NCI-H510A (cell line): ENCODE data around the gene RBBP8NL.
A peak's percentile ranks its signal among the peaks of the same experiment; 100 is the strongest.

Experiments
- DNase-seq: peaks from one replicate; lab custom pipeline; 2025; lab: John Stamatoyannopoulos, UW

The RBBP8NL gene

DNA sequence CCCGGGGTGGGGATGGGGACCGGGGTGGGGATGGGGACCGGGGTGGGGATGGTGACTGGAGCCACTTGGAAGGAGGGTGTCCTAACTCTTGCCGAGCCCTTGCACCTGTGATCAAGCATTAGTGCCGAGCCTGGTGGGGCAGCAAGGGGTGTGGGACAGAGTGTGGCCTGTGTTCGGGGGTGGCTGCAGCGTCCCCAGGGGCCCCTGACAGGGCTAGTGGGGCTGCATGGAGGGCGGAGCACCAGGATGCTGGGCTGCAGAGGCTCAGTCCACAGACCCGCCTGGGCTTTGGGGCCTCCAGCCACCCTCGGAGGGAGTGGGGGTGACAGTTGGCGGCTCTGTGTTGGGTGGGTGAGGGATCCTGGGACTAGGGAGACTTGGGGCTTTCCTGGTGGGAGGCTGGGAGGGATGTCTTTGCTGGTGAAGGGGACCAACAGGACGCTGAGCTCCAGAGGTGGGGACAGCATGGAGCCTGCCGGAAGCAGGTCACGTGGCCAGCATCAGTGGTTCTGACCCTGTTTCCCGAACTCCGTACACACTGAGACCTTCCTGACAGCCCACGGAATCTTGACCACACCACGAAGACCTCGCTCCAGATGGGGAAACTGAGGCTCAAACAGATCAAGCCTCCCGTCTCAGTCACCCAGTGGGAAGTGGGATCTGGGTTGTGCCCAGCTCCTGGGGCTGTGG, 4.6 kb downstream of the RBBP8NL start:
- no peak for DNase-seq

DNA sequence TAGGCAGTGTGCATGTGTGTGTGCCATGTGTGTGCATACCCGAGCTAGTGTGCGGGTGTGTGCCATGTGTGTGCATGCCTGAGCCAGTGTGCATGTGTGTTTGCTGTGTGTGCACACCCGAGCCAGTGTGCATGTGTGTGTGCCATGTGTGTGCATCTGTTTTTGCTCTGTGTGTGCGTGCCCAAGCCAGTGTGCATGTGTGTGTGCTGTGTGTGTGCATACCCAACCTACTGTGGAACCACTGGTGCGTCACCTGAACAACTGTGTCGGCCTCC, 5.7 kb downstream of the RBBP8NL start:
- DNase-seq = no peak

DNA sequence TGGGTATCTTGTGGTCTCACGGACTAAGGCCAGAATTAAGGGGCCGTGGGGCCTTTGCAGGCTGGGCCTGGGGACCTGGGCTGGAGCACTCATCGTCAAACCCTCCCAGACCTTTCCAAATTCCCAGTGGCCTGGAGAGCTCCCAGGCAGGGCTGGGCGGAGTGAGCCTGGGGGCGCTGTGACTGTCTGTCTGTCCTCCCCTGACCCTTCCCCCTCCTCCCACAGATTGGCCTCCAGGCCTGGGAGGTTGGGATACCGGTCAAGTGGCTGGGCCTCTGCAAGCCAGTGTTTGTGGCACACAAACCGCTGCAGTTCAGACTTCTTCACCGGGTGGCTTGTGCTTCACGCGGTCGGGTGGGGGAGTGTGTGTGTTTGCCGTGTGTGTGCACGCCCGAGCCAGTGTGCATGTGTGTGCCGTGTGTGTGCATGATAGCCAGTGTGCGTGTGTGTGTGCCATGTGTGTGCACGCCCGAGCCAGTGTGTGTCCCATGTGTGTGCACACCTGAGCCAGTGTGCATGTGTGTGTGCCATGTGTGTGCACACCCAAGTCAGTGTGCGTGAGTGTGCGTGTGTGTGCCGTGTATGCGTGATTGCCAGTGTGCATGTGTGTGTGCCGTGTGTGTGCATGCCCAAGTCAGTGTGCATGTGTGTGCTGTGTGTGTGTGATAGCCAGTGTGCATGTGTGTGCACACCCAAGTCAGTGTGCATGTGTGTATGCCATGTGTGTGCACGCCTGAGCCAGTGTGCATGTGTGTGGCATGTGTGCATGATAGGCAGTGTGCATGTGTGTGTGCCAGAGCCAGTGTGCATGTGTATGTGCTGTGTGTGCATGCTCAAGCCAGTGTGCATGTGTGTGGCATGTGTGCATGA, 6.3 kb downstream of the RBBP8NL start:
- no peak for DNase-seq

DNA sequence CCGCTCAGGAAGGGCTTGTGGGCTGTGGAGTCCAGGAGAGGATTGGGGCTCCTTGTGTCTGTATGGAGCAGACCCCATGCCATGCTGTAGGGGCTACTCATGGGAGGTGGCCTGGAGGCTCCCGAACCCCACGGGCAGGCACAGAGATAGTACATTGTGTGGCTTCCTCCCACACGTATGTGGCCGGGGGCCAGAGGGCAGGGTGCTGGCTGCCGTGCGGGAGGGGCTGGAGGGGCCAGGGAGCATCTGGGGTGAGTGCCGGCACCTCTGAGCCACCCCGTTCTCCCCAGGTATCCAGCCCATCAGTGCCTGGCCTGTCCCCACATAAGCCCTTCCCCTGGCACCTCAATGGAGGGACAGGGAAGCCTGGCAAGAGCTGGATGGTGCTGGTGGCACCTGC, 7.6 kb downstream of the RBBP8NL start:
- DNase-seq = no peak

DNA sequence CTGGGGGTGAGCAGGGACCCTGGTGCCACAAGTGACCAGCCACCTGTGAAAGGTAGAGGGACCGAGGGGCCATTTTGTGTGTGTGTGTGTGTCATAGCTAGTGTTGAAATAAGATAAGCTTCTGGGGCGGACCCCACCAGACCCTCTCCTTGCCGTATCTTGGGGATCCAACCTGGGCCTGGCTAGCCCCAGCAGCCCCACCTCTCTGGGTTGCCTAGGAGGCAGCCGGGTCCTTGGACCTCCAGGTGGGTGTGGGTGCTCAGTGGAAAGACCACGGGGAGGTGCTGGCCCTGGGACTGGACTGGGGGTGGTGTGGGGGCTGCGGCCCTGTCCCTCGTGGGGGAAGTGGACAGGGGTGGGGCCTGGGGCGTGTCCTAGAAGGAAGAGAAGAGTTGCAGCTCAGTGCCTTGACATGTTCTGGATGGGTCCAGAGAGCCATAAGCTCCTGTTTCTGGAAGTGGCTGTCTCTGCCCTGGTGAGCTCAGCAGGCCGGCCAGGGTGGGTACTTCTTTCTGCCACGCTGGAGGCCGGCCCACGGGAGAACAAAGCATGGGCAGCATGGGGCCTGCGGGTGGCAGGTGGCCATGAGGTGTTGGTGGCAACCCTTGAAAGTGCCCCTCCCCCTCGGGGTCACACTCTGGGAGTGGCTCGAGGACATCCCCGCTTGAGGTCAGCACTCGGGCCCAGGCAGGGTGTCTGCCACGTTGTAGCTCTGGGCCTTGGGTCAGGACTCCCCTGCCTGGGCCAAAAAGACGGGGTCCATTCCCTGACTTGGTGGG, 8.4 kb downstream of the RBBP8NL start:
- no peak for DNase-seq

DNA sequence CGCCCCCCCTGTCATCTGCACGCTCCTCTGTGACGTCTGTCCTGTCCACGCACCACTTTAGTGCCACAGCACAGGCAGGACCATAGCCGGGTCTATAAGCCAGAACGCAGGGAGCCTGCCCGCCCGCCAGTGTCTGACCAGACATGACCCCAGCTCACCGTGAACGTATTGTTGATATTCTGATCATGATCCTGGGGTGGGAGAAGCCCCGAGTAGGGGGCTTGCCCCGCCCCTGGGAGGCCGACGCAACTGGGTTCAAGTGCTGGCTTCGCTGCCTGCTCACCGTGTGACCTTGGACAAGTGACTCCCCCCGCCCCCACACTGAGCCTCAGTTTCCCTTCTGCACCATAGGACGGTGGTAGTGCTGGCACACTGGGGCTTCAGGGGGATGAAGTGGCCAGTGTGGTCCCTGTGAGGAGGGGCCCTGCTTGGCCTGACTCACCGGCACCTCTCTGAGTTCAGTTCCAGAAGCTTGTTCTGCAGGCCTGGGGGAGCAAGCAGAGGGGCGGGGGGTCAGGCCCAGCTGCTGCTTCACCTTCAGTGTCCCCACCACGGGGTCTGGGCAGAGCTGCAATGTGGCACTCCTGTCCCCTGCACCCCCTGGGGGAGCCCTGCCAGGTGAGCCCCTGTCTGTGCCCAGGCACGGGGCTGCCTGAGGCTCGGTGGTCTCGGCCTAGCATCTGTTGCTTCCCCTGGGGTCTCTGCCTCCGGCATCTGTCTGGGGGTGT, 9.2 kb downstream of the RBBP8NL start:
- DNase-seq = no peak

DNA sequence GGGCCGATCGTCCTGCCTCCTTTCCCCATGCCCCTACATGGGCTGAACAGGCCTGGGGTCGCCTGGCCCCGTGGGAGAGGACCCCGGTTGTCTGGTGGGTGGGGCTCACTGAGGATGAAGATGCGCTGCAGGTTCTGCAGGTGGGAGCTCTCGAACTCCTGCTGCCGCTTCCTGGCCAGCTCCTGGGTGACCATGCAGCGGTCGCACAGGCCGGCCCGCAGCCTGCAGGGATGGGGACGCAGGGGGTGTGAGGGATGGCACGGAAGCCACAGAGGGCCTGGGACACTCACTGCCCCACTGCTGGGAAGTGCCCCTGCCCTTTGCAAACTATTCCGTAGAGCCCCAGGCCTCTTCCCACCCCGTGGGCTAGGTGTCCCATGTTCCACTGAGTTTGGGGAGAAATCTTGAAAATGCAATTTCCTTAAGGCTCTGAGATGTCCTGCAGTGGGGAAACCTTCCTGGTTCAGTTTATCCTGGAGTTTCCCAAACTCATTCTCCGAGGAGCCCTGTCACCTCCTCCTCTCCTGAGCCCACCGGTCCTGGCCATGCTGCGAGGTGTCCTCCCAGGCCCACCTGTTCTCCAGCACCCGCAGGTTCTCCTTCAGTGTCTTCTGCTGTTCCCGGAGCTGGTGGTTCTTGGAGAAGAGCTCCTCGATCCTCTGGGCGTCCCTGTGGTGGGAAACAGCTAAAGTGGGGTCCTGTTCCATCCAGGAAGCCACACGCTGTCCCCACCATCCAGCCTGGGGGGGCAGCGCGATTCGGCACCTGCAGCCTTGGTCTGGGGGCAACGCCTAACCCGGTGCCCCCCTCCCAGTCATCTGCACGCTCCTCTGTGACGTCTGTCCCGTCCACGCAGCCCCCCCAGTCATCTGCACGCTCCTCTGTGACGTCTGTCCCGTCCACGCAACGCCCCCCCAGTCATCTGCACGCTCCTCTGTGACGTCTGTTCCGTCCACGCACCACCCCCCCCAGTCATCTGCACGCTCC, 10.4 kb downstream of the RBBP8NL start:
- no peak for DNase-seq

DNA sequence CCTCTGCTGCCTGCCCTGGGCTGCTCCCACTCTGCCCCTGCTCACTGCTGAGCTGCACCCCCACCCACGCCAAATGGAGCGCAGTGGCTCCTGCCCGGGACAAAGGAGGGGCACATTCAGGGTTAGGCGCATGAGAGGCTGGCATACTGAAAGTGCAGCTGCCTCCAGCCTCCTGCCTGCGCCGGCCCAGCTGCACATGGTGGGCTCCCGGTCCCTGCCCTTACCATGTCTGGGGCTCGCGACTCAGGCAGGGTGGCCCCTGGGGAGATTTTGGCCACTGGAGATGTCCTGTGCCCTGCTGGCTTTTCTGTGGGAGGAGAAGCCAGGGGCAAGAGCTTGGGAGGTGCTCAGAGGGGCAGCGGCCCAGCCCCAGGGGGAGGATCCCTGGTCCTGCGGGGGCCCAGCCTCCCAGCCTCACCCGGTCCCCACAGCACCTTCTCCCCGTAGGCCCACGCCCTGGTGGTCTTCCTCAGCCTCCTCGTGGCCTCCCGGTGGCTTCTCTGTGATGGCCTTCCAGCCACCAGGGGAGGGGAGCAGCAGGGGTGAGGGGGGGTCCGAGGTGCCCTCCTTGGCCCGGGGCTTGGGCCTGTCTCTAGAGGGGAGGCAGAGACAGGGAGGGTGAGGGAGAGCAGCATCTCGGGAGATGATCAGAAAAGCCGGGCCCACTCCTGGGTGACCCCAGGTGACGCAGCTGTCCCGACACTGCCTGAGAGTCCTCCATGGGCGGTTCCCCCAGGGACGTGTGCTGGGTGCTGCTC, 11.8 kb downstream of the RBBP8NL start:
- no peak for DNase-seq

DNA sequence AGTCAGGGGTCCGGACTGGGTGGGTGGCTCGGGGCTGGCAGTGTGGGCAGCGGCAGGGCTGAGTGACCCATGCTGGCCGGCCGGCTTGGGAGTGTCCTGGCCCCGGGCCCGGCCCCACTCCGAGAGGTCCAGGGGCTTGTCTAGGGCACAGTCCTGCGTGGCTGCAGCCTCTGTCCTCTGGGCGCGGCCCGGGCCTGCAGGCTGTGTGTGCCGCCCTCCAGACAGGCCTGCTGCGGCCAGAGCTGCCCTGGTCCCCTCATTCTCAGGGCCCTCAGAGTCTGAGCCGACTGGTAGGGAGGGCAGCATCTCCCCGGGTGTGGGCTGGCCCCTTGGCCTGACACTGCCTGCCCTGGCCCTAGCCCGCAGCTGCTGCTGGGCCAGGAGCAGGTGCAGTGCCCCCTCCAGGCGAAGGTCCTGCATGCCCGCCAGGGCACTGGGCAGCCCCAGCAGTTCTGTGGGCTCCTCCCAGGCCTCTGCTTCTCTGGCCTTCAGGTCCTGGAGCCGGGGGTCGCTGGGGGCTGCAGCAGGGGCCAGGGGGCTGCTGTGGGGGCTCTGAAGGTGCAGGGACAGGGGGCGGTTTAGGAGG, 13.3 kb downstream of the RBBP8NL start:
- DNase-seq = no peak

DNA sequence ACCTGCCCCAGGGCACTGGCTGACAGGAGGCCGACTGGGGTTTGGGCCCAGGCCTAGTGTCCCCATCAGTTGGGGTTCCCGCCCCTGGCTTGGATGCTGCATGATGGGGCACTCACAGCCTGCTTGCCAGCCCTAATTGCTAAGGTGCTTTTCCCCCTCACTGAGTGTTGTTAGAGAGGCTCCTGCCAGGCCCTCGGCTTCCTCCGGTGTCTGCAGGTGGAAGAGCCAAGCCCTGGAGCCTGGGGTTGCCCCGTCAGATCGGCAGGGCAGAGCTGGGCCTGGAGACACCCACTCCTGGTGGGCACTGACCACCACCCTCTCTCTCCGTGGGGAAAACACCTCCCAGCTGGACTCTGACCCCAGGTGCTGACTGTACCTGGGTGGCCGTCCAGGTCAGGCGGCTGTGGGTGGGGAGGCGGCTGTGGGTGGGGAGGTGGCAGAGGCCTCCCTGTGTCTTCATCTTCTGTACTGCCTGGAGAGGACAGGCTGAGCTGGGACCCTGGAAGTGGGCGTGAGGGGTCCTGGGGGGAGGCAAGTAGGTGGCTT, 14.2 kb downstream of the RBBP8NL start:
- no peak for DNase-seq

DNA sequence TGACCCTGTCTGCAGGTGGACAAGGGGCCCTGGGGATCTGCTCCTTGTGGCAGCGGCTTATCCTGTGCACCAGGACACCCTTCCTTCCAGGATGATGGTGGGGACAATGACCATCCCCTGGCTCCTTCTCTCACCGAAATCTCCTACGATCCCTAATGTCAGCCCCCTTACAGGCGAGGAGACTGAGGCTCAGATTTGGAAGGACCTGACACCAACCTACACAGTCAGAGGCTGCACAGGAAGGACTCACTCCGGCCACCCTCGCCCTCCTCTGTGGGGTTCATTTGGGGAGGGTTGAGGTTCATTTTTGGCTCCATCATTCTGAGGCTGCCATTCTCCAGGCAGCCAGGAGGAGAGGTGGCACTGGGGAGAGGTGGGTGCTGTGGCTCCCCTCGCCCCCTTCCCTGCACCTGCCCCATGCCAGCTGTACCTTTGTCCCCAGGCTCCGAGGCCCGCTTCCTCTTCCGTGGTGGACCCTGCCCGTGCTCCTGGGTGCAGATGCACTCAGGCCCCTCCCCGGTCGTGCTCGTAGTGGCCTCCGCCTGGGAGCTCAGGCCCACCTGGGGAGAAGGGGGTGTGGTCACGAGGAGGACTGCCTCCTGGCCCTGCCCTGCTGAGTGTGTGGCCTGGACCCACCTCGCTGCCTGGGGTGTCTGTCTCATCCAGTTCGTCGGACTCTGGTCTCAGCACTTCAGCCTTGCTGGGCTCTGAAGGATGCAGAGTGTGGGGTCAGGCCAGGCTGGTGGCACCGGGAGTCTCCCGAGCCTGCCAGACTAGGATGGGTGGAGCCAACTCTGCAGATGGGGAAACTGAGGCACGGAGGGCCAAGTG, 14.9 kb downstream of the RBBP8NL start:
- DNase-seq = no peak

DNA sequence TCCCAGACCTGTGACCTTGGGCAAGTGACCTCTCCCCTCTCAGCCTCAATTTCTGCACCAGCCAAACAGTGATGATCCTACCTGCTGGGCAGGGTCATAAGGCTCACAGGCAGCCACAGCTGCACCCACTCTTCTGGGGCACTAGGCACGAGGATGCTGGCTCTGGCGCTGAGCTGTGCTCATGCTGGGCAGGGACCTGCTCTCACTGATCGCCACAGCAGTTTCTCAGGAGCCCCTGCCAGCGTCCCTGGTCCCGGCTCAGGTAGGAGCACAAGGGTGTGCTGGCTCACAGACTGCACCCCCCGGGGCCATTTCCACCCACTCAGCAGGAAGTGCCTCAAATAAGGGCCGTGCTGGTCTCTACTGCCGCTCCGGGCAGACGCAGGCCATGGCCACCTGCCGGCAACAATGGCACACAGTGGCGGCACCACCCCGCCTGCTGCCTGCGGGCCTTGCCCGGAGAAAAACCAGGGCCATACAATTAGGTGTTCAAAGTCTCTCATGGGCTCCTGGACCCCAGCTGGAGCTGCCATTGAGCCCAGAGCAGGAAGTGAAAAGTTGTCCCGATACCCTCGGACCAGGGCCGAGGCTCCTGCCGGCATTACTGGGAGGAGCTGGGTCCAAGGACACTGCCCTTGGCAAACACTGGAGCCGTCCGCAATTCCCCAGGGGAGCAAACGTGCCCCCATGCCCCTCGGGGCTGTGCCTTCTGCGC, 15.7 kb downstream of the RBBP8NL start:
- DNase-seq = no peak

DNA sequence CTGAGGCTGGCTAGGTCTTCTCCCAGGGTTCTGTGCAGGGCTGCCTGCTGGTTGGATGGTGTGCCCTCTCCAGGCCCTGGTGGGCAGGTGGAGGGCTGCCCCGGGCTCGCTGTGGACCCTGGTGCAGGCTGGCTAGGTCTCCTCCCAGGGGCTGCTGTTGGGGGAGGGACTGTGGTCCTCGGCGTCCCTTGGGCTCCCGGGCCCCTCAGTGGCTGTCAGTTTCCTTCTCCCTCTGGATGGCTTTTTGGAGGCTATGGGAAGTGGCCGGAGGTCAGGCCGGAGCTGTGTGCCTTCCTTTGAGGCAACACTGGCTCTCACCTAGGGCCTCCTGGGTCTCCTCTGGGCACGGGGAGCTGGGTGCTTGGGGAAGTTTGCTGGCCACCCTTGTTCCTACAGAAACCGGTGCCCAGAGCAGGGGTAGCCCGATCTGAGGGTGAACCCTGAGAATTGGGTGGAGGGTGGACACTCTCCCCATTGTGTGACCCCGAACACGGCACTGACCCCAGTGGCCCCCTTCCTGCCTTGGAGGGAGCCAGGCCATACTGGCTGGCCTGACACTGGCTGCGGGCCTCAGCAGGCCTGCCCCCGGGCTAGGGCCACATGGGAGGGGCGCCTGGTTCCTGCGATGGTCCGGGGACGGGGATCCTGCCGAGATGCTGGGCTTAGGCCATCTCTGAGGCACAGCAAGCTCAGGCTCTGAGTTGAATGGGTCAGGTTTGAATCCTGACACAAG, 16.4 kb downstream of the RBBP8NL start:
- DNase-seq = no peak

DNA sequence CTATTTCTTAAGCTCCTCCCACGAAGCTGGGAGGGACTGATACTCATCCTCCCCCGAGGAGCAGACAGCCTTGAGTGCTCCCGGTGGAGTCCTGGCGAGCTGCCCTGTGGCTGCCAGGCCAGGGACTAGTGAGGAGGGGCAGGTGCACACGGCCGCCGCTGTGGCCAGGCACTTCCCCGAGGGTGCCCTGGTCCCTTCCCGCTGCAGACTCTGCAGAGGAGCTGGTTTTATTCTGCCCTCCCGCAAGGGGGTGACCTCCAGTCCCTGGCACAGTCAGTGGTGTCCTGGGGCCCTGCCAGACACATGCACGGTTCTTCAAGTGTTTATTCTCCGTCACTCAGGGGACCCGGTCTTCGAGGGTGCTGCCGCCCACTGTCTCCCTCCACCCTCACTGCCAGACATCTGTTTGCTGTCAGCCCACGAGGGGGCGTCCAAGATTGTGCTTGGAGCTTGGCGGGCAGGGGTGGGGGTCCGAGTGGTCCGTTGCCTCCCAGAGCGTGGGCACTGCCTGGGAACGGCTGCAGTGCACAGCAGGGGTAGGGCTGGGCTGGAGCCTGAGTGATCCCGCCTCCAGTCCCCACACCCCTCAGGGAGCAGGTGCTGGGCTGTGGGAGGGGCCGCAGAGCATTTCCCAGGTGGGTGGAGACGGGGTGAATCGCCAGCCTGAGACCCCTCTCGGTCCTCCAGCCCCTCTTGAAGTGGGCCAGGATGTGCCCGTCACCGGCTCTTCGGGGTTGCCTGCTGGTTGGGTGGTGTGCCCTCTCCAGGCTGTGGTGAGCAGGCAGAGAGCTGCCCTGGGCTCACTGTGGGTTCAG, 17.2 kb downstream of the RBBP8NL start:
- peak; percentile 72 for DNase-seq

DNA sequence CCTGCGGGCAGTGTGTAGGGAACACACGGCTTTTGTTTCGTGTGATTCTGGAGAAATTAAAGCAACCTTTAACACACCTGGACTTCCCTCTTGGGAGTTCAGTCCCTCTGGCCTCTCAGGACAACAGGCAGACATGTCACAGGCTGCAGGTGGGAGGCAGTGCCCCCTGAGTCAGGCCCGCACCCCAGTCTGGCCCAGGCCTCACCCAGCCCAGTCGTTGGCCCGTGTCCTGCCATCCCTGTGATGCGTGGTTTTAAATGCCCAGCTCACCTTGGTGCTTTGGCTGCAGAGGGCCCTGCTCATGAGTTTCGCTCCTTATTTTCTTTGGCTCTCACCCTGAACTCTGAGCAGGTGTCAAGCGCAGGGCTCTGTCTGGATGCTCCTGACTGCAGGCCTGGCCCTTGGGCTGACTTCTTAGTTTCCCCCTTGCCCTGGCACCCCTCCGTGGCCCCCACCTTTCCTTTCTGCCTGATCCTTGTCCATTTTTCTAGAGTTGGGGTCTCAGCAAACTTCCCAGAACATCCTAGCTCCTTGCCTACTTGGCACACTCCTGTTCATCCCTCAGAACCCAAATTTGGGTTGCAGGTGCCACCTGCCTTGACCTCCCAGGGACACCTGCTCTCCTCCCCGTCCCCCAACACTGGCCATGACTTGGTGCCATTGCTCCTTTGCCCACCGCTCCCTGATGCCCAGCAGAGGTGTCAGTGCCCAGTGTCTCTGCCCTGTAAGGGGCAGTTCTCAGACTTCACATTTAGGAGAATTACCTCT, 18.1 kb downstream of the RBBP8NL start:
- DNase-seq = no peak

DNA sequence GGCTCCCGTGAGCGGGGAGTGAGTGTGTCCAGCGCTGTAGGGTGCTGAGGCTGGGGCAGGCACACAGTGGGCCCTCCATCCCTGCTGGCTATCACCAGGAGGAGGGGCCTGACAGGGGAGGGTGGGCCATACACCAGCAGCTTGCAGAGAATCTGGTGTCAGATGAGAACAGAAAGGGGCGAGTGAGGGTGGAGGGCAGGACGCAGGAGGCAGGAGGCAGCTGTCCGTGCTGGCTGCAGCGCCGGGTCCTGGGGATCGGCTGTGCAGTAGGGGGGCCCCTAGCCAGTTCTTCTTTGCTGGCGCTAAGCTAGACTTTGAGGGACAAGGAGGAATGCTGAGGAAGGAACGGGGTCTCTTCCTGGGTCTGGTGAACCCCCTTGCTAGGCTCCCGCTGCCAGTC, 18.7 kb downstream of the RBBP8NL start:
- no peak for DNase-seq
